GM12864 (cell line): ENCODE data around the gene TRPV3.

Source experiments
- DNase-seq: peaks from one replicate; pipeline ENCODE4 v3.0.0-alpha.2; 2011; ENCODE audit warnings: low read depth
- H3K4me3 ChIP-seq: 2 replicates; pipeline ENCODE4 v1.5.1; 2011; ENCODE audit warnings: mild to moderate bottlenecking, low read depth, low read length, control low read depth
- CTCF ChIP-seq: IDR thresholded peaks from 2 replicates; pipeline ENCODE4 v1.5.1; 2011; ENCODE audit warnings: low read depth, mild to moderate bottlenecking, moderate library complexity, low read length, control low read depth, inconsistent platforms; ENCODE audit errors: missing control alignments

The TRPV3 gene

GRCh38 chr17:3511852-3512504, 45.6 kb downstream of the TRPV3 start:
- TF ChIP-seq CTCF = no peak
- no peak overlapping the region for H3K4me3 ChIP-seq
- DNase-seq = no peak

DNA sequence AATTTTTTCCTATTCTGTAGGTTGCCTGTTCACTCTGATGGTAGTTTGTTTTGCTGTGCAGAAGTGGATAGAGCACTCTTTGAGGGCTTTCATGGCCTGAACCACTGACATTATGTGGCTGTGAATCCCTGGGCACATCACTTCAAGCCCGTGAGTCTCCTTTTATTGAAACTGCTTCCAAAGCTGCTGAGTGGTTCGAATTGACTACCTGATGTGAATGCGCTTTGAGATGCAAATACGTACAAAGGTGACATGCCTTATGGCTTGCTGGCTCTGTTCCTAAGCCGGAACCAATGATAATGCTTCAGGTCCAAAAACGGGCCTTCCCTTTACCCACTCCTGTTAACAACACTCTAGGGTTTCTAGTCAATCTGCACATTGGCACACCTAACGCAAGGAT, 47.5 kb downstream of the TRPV3 start:
- no peak overlapping the region for H3K4me3 ChIP-seq
- no peak for DNase-seq
- TF ChIP-seq CTCF = no peak

DNA sequence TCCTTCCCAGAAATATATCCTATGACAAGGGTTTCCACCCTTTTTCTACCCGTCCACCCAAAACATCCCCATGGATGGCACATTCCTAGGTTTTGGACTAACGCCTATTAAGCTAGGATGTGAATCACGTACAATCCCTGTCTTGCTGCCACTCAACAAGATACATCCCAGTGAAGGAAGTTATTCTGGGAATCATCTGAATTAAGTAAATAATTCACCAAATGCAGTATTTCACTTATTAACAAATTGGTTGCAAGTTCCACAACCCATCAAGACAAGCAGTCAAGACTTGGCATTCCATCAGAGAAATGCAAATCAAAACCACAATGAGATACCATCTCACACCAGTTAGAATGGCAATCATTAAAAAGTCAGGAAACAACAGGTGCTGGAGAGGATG, 49.7 kb downstream of the TRPV3 start:
- no peak for TF ChIP-seq CTCF
- no peak overlapping the region for H3K4me3 ChIP-seq
- no peak for DNase-seq

DNA sequence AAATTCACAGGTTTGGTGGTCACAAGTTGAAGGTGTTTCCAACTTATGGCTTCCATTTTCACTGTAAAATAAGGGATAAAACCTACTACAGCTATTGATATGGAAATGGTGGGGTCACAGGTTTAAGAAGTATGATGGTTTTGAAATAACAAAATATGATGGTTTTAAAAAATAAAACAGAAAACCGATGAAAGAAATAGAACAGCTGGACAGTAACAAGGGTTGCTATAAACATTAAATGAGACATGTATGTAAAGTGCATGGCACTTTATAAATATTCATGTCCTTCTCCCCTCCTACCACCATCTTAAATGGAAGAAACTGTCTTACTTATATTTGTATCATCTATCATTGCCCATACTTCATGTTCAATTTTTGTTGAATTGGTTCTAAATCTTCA, 50.5 kb downstream of the TRPV3 start:
- DNase-seq = no peak
- no peak overlapping the region for H3K4me3 ChIP-seq
- no peak for TF ChIP-seq CTCF

- DNase-seq = no peak
- no peak overlapping the region for H3K4me3 ChIP-seq
- TF ChIP-seq CTCF = no peak
Measured at GRCh38 chr17:3506054-3506453, 51.6 kb downstream of the TRPV3 start.

DNA sequence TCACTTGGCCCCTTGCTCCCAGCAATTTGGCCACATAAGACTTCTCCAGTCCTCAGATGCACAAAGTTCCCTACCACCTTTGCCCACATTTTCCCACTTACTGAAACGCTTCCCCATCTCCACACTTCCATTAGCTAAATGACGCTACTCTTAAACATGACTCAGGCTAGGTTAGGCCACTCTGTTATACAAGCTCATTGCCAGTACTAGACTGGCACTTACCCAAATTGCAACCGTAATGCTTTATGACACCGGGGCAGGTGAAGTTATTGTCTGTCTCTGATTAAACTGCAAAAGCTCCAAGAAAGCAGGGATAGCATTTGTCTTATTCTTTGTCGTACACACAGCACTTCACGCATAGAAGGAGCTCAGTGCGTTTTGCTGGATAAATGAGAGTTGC, 52.6 kb downstream of the TRPV3 start:
- no peak overlapping the region for H3K4me3 ChIP-seq
- no peak for TF ChIP-seq CTCF
- no peak for DNase-seq

GRCh38 chr17:3503285-3503684, 54.3 kb downstream of the TRPV3 start:
- no peak overlapping the region for H3K4me3 ChIP-seq
- no peak for DNase-seq
- TF ChIP-seq CTCF = no peak
